Embryonic facial prominence (tissue), 1 donor: Measurements from ENCODE around the gene RPS27L.

Experiments used
- DNase-seq: peaks from one replicate; pipeline ENCODE4 v3.0.0-alpha.2; 2016; ENCODE audit errors: extremely low spot score

RPS27L gene

GRCh38 chr15:63188247-63188925, 31.1 kb upstream of the RPS27L start:
- no peak for DNase-seq

DNA sequence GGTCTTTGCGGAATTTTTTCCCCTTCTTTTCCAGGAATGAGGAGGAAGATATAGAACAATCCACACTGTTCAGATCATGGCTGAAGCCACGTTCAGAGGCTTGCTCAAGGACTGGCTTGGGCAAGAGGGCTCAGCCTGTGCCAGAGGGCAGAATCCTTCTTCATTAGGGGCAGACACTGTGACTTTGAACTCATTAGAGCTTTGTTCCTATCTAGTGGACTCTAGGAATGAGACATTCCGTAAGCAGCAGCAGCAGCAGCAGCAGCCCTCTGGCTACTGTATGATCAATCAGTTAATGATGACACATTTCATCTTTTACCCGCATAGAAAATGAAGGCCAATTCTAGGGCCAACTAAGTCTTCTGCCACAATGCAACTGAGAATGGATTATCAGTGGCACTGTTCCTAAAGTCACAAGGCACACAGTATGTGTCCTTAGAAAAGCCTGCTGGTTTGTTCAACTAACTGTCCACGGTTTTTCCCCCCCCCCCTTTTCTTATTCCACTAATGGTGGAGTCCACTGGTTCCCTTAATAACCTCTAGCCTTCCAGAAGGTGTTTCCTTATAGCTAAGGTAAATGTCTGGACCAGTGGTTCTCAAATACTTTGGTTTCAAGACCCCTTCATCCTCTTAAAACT, 30.4 kb upstream of the RPS27L start:
- no peak for DNase-seq

GRCh38 chr15:63186065-63186464, 28.8 kb upstream of the RPS27L start:
- no peak for DNase-seq

GRCh38 chr15:63185206-63185605, 27.9 kb upstream of the RPS27L start:
- DNase-seq: no peak

DNA sequence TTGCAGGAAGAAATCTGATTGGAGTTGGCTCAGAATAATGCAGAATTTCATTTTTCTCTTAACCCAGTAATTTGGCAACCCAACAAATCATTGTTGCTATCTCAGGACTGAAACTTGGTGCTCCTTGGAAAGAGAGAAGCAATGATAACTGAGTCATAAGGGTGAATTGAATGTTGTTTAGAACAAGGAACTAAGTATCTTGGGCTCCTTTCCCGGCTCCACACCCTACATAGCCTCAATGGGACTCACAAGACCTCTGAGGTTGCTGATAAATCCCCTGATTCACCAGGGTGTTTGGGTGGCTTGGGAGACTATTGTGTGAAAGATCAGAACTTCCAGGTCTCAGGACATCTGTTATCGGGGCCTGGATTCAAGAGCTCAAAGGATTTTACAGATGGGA, 24.4 kb upstream of the RPS27L start:
- DNase-seq: no peak

DNA sequence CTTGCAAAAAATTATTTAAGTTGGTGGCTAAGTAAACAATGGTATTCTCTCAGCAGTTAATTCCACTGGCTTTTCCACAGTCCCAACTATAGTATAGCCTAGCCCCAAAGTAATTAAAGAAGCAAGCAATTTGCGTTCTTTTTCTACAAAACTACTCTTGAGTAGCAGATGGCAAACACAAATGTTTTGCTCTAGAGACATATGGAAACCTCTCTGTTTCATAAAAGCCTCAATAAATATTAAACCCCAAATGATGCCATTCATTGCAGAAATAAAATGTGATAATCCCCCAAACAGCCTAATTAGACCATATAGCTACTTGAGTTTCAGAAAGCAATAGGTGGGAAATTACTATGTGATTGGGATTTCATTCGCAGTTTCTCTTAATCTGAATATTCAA, 23.5 kb upstream of the RPS27L start:
- no peak for DNase-seq

GRCh38 chr15:63178034-63178433, 20.8 kb upstream of the RPS27L start:
- DNase-seq: no peak

- DNase-seq: no peak
These were observed 19.0 kb upstream of the RPS27L start for GRCh38 chr15:63176302-63176701.

DNA sequence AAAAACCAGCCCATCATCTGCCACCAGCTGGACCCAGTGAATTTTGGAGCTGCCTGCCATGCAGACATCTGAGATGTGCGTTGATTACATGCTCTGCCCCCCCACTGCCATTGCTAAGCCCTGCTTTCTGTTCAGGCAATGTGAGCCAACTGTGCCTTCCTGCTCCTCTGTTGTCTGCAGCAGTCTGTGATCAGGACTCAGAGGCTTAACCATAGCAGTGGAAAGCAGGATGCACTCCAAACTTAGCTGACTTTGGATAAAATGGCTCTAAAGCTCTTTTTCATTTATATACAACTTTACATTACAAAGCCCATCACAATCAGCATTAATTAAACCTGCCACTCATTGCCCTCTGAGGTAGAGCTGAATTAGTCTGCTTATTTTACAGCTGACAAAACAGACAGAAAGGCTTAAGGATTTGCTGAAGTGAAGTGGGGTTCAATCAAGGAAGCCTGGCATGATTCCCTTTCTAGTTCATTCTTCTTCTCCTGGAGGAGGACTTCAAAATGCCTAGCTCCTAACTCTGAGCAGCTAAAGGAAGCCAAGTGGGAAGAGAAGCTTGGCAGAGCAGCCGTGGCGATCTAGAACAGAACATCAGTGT, 15.7 kb upstream of the RPS27L start:
- DNase-seq: no peak

DNA sequence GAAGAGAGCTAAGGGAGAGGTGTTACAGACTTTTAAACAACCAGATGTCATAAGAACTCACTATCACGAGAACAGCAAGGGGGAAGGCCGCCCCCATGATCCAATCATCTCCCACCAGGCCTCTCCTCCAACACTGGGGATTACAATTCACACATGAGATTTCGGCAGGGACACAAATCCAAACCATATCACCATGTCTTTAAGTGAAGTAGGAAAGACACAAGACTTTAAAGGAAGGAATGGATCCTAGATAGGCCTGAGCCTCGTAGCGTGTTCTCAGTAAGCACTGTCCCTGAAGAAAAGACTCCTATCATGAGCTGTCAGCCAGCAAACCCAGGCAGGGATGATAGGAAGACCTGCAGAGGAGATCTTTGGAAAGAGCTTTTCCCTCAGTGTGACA, 15.1 kb upstream of the RPS27L start:
- DNase-seq: no peak

DNA sequence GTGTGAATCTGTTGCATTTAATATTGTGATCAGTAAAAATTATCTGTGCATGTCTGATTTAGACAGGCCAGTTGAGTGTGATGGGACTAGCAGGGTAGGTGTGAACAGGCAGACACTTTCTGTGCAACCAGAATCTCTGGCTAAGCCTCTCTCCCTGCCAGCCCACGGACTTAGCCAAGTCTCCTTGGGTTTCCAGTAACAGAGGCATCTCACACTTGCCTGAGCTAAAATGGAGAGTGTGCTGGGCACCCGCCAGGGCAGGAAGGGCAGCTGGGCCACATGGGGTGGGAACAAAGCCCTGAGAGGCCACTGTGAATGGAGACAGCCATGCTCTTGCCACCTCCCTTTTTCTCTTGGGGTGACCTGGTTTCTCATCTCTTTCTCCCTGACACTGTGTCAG, 12.5 kb upstream of the RPS27L start:
- DNase-seq: no peak

GRCh38 chr15:63166219-63166618, 8.9 kb upstream of the RPS27L start:
- no peak for DNase-seq

DNA sequence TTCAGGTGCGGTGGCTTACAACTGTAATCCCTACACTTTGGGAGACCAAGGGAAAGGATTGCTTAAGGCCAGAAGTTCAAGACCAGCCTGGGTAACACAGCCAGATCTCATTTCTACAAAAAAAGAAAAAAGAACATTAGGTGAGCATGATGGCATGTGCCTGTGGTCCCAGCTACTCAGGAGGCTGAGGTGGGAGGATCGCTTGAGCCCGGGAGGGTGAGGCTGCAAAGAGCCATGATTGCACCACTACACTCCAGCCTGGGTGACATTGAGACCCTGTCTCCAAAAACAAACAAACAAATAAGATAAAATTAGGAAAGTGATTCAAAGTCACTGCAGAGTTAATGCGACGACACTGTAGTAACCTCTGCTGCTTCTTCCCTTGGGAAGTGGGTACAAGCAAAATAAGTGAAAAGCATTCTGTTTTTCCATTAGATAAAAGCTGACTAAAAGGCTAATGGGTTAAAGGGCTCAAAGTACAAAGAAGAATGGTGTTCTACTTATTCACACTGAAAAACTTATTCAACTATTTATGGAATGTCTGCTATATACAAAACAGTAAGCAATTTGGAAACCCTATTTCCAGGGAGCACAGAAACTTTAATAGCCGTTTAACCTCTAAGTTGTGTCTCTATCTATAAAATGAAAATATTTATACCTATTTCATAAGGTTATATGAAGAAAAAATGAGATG, 8.0 kb upstream of the RPS27L start:
- DNase-seq: no peak

- no peak for DNase-seq
These were observed 5.9 kb upstream of the RPS27L start for GRCh38 chr15:63163217-63163616.

- no peak for DNase-seq
These were observed 3.4 kb upstream of the RPS27L start for GRCh38 chr15:63160638-63161037.

GRCh38 chr15:63157891-63158431, 684 bp upstream of the RPS27L start:
- no peak for DNase-seq

- no peak for DNase-seq
These were observed 541 bp downstream of the RPS27L start for GRCh38 chr15:63156755-63157117.

GRCh38 chr15:63156086-63156710, 1.1 kb downstream of the RPS27L start:
- DNase-seq: no peak

- no peak for DNase-seq
These were observed 1.8 kb downstream of the RPS27L start for GRCh38 chr15:63155486-63155885.

GRCh38 chr15:63151665-63152064, 5.6 kb downstream of the RPS27L start:
- no peak for DNase-seq

- no peak for DNase-seq
These were observed 10.6 kb downstream of the RPS27L start for GRCh38 chr15:63146684-63147083.

- DNase-seq: no peak
These were observed 11.9 kb downstream of the RPS27L start for GRCh38 chr15:63145426-63145825.
